22Rv1 (cell line): ENCODE data around the gene ZAR1.

Experiments
- ZFX ChIP-seq: fragments of 450-650 bp; IDR thresholded peaks from 2 replicates; pipeline ENCODE4 v1.6.1; 2017; ENCODE audit warnings: antibody characterized with exemption, borderline replicate concordance
- TF ChIP-seq, protein P1 (sequence below): fragments of 450-650 bp; IDR thresholded peaks from 2 replicates; pipeline ENCODE4 v1.5.1; 2017; ENCODE audit warnings: mild to moderate bottlenecking

DNA sequence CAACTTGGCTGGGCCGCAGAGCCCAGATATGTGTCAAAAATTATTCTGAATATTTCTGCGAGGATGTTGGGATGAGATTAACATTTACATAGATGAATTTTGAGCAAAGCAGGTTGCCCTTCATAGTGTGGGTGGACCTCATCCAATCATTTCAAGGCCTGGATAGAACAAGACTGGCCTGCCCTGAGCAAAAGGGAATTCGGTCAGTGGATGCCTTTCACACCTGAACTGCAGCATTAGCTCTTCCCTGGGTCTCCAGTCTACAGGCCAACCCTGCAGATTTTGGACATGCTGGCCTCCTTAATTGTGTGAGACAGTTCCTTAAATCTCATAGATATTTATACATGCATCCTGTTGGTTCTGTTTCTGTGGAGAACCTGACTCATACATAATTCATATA is 39.3 kb upstream of the ZAR1 start:
- TF ChIP-seq, protein P1, sequence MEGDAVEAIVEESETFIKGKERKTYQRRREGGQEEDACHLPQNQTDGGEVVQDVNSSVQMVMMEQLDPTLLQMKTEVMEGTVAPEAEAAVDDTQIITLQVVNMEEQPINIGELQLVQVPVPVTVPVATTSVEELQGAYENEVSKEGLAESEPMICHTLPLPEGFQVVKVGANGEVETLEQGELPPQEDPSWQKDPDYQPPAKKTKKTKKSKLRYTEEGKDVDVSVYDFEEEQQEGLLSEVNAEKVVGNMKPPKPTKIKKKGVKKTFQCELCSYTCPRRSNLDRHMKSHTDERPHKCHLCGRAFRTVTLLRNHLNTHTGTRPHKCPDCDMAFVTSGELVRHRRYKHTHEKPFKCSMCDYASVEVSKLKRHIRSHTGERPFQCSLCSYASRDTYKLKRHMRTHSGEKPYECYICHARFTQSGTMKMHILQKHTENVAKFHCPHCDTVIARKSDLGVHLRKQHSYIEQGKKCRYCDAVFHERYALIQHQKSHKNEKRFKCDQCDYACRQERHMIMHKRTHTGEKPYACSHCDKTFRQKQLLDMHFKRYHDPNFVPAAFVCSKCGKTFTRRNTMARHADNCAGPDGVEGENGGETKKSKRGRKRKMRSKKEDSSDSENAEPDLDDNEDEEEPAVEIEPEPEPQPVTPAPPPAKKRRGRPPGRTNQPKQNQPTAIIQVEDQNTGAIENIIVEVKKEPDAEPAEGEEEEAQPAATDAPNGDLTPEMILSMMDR = no peak
- TF ChIP-seq ZFX = no peak
